GM13976 (cell line): ENCODE measurements around the gene CNNM4.
"Not testable (repeated sequence)": the region's sequence is repeated elsewhere in the genome, so short reads cannot be mapped to it uniquely, and the experiment has no call there.

Experiments used
- DNase-seq: peaks from one replicate; pipeline ENCODE4 v3.0.0; 2012; ENCODE audit warnings: low spot score
- CTCF ChIP-seq: IDR thresholded peaks from 2 replicates; pipeline ENCODE4 v1.5.1; 2012; ENCODE audit warnings: borderline replicate concordance, mild to moderate bottlenecking; ENCODE audit not compliant: insufficient read depth; ENCODE audit errors: extremely low read depth, missing control alignments, control extremely low read depth
- in situ Hi-C: fragments of 300-500 bp; cut with MboI; formaldehyde crosslinking; loops from one replicate; pipeline ENCODE4 v1.12.0; 2022; ENCODE audit warnings: low sequenced_read_pairs, mixed read lengths, inconsistent platforms; ENCODE audit not compliant: unreplicated experiment

CNNM4 gene

GRCh38 chr2:96802721-96803120, 42.0 kb downstream of the CNNM4 start:
- DNase-seq, result no peak
- no peak for TF ChIP-seq CTCF
- in situ Hi-C loops, result no loop called here

- in situ Hi-C loops, result no loop called here
- no peak for TF ChIP-seq CTCF
- no peak for DNase-seq
Observed at GRCh38 chr2:96804986-96805385, 44.3 kb downstream of the CNNM4 start.

DNA sequence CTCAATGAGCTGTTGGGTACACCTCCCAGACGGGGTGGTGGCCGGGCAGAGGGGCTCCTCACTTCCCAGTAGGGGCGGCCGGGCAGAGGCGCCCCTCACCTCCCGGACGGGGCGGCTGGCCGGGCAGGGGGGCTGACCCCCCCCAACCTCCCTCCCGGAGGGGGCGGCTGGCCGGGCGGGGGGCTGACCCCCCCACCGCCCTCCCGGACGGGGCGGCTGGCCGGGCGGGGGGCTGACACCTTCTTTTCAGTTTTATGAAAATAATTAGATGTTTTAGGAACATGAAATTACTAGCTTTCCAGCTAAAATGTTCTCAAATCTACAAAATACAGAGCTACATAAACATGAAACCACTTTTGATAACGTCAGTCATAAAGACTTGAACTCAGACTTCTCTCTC, 45.2 kb downstream of the CNNM4 start:
- in situ Hi-C loops, DNase-seq: not testable (repeated sequence)

DNA sequence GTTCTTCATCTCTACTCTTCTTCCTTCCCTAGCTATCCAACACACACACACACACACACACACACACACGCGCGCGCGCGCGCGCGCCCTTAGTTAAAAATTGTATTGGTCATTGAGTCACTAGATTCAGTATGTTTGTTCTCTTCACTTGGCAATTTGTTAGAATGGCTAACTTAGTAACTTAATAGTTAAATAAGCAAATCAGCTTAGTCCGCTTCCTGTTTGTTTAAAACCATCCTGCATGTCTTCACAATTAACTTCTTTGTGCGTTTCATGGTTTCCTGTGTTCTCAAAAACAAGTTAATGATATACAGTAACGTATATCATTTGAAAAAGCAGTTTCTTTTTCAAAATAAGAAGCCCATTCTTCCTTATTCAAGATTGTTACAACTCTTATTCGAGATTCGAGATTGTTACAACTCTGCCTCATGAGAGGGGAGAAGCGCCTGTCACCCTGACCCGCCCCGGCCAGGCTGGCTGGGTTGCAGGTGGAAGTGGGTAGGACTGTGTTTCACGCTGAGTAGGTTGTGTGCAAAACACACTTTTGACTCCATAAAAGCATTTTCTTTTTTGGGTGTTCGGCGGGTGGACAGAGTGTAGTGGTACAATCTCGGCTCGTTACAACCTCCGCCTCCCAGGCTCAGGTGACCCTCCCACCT, 45.9 kb downstream of the CNNM4 start:
- no peak for DNase-seq
- in situ Hi-C loops, result no loop called here
- TF ChIP-seq CTCF, result no peak

DNA sequence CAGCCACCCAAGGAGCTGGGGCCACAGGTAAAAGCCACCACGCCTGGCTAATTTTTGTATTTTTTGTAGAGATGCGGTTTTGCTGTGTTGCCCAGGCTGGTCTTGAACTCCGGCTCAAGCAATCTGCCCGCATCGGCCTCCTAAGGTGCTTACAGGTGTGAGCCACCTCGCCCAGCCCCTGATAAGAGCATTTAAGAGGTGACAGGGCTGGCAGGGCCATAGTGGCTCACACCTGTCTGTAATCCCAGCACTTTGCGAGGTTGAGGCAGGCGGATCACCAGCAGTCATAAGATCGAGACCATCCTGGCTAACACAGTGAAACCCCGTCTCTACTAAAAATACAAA, 46.4 kb downstream of the CNNM4 start:
- TF ChIP-seq CTCF, result no peak
- in situ Hi-C loops, result no loop called here
- DNase-seq, result no peak

GRCh38 chr2:96808176-96808837, 47.6 kb downstream of the CNNM4 start:
- no peak for TF ChIP-seq CTCF
- in situ Hi-C loops, result no loop called here
- no peak for DNase-seq

- in situ Hi-C loops, result no loop called here
- no peak for TF ChIP-seq CTCF
- DNase-seq, result no peak
Observed at GRCh38 chr2:96809216-96809882, 48.6 kb downstream of the CNNM4 start.
